Erythroblast (primary cell): ENCODE results near the gene CNP.

Source experiments
- DNase-seq, 2 experiments: peaks; one replicate each; lab custom pipeline; 2025; lab: John Stamatoyannopoulos, UW
- GATA1 ChIP-seq: IDR thresholded peaks from 2 replicates; pipeline ENCODE4 v1.6.1; 2011; ENCODE audit warnings: low read depth, mild to moderate bottlenecking, control low read depth, low read length, moderate library complexity
- POLR2A ChIP-seq: IDR thresholded peaks from 2 replicates; pipeline ENCODE4 v1.6.1; 2011; ENCODE audit warnings: mild to moderate bottlenecking, low read length

The CNP gene

GRCh38 chr17:41957869-41958439 is 8.6 kb upstream of the CNP start:
- no peak for DNase-seq
- TF ChIP-seq POLR2A (no peak), GATA1 (no peak)

GRCh38 chr17:41959030-41959335 is 7.6 kb upstream of the CNP start:
- TF ChIP-seq POLR2A: no peak
- TF ChIP-seq GATA1: no peak
- DNase-seq: no peak

- TF ChIP-seq GATA1: no peak
- TF ChIP-seq POLR2A: no peak
- peak; percentile 75 to 77 for DNase-seq
These were observed 7.1 kb upstream of the CNP start for GRCh38 chr17:41959336-41960095.

- DNase-seq: no peak
- TF ChIP-seq GATA1: no peak
- no peak for TF ChIP-seq POLR2A
These were observed 4.5 kb upstream of the CNP start for GRCh38 chr17:41962111-41962510.

- TF ChIP-seq POLR2A: no peak
- no peak for TF ChIP-seq GATA1
- DNase-seq: peak; percentile 73 to 83
These were observed 3.7 kb upstream of the CNP start for GRCh38 chr17:41962768-41963434.

- TF ChIP-seq POLR2A (no peak), GATA1 (no peak)
- peak; percentile 52 to 63 for DNase-seq
These were observed 717 bp upstream of the CNP start for GRCh38 chr17:41965694-41966462.

- TF ChIP-seq GATA1: no peak
- peak; percentile 3 for TF ChIP-seq POLR2A
- DNase-seq: peak; percentile 73 to 75
These were observed 736 bp downstream of the CNP start for GRCh38 chr17:41967141-41967920.

- TF ChIP-seq POLR2A: no peak
- TF ChIP-seq GATA1: no peak
These were observed 1.5 kb downstream of the CNP start for GRCh38 chr17:41967921-41968578.

GRCh38 chr17:41968676-41969075 is 2.1 kb downstream of the CNP start:
- no peak for TF ChIP-seq GATA1
- TF ChIP-seq POLR2A: no peak
- no peak for DNase-seq

More at GRCh38 chr17:41967921-41968578, 1.5 kb downstream of the CNP start:
- DNase-seq: no peak

- TF ChIP-seq POLR2A (no peak), GATA1 (no peak)
- DNase-seq: no peak
These were observed 4.3 kb downstream of the CNP start for GRCh38 chr17:41970901-41971331.

- TF ChIP-seq POLR2A (no peak), GATA1 (no peak)
- DNase-seq: no peak
These were observed 5.3 kb downstream of the CNP start for GRCh38 chr17:41971721-41972523.
